ENCODE results near the gene PFDN1.

DNA sequence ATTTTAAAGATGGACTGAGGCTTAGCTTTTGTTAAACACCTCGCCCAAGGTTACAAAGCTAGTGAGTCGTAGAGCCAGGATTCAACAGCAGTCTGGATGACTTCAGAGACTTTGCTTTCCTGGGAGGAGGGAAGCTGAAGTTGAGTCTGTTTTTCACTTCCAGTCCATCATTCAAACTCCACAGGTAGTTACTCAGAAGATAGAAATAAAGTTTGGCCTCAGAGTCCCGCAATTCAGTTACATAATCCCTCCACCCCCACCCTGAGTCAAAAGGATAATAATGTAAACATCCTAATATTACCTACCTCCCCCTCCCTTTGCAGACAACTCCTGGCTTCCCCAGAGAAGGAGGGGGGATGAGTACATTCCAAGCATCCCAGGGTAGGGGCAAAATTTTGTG lies 35.4 kb upstream of the PFDN1 start:
- no peak for TF ChIP-seq CTCF (conservative IDR thresholded peaks at IDR 0.05; ENCODE audit: low read depth, low read length)
- TF ChIP-seq EZH2 (IDR thresholded peaks at IDR 0.05; ENCODE audit: borderline replicate concordance, low read depth, low read length, poor library complexity, severe bottlenecking) = no peak

Measured in A673 (cell line).